HG02938 (cell line): Measurements from ENCODE around the gene KDR.

Source experiments
- ATAC-seq: cut with Tn5 transposase; IDR thresholded peaks from one replicate; pipeline ENCODE4 v1.9.1; 2021; ENCODE audit warnings: mild to moderate bottlenecking, moderate library complexity; ENCODE audit not compliant: unreplicated experiment

KDR gene

DNA sequence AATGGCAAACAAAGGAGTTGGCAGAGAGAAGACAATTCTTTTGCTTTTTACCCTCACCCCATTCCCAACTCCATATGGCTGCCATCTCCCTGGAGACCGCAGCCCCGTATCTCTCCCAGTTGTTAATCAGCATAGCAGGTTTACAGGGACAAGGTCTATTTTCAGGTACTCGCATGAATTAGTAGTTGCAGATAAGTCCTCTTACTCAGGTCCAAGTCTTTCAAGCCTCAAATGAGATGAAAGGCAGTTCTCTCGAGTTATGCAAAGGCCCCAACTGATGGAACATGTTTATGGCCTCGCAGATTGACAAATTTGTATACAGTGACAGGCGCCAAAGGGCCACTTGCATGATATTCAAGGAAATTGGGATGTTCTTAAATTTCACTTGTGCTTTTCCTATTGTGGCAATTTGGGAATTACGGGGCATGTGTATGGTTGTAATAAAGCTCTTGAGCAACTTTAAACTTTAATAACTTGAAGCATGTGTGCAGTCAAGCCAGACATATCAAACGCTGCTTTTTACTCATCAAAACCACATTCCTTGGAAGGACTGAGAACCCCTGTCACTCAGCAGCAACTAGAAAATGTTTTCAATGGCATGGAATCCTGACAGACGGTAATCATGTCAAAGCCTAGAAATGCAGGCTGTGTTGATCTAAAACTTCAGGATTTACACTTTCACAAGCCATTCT lies 45.1 kb downstream of the KDR start:
- no peak for ATAC-seq

DNA sequence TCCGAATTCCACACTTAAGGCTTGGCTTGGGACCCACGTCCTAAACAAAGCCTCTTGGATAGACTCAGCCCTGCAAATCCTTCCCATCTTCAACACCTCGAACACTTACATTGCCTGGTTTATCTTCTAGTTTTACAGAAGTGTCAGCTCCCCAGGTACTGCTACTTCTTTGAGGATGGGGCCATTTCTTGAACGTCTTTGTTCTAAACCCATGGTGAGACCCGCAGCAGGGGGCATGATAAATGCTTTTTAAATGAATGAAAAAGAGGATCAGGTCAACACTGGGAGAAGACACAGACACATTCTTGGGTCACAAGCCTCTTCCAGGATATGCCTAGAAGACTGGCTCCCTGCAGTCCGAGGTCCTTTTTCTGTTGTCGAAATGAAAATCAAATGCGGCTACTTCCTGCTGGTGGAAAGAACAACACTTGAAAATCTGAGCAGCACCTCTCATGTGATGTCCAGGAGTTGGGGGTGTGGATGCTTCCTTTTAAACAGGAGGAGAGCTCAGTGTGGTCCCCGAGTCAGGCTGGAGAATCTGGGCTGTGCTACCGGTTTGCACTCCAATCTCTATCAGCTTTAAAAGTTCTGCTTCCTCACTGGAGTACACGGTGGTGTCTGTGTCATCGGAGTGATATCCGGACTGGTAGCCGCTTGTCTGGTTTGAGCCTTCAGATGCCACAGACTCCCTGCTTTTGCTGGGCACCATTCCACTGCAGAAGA lies 45.8 kb downstream of the KDR start:
- ATAC-seq, result no peak

DNA sequence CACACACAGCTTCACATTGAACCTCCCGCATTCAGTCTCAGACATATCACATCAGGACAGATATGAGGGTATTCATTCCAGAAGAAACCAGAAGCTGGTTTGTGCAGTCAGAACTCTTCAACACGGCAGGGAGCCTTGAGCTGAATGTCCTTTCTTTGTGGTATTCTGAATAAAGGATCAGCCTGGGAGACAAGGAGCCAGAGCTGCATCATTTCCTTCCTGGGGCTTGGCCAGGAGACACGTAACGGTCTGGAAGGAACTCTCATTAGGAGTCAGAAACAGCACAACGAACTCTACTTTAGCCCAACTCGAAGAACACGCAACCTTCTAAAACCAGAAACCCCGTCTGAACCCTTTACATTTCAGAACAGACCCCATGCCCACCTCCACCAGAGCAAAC lies 46.4 kb downstream of the KDR start:
- no peak for ATAC-seq

DNA sequence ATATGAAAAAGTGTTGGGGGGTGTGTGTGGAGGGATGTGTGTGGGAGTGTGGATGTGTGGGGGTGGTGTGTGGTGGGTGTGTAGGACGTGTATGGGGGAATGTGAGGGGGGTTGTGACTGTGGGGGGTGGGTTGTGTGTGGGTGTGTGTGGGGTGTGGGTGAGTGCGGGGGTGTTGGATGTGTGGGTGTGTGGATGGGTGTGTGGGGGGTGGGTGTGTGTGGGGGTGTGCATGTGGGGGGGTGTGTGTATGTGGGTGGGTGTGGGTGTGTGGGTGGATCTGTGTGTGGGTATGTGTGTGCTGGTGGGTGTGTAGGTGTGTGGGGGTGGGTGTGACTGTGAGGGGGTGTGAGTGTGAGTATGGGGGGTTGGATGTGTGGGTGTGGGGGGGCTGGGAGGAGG lies 47.8 kb downstream of the KDR start:
- ATAC-seq, result no peak

DNA sequence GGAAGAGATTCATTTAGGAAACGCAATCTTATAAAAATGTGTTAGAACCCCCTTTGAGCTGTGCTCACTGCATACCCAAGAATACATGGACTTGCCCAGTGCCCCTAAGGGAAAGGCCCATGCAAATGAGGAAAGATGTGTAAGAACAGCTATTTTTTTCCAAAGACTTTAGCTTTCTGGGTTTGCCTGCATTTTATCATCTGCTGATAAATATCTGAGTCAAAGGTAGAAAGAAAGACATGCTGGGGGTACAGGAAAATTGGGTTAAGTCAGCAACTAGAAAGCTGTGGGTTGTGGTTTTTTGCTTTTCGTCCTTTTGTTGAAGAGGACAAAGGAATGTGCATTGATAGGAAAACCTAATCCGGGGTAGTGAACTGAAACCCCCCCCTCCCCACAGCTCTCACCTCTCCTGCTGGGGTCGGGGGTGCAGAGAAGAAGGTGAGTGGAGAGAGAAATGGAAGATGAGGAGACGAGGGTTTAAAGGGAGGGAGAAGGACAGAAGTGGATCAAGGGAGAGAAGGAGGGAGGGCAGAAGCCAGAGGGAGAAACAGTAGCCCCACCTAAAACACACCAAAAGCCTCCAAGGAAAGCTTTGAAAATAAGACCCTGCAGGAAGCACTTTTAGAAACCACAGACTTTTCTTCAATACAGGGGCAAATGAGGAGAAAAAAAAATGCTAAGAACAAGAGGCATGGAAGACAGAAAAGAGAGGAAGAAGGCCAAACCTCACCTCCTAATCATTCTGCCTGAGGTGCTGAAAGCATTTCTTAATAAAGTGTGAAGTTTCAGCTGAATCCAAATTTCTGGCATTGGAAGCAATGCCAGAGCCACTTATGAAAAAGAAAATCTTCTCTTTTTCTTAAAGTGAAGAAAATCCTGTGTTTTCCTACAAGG lies 49.3 kb downstream of the KDR start:
- ATAC-seq, result no peak

DNA sequence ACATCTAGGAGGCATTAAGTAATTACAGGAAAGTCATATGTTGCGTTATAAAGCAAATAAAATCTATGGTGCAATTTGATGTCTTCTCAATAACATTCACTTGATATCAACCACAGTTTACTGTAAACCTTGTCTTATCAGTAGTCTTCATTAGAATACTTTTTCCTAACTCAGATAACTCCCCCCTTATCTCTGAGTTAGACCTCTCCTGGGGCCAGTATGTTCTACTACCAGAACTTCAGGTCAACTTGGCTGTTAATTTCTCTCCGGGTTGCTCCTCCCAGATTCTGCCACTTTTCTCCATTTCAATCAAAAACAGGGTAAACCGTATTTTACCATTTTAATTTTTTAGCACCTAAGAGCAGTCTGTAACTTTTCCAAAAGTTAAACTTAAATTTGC lies 50.0 kb downstream of the KDR start:
- no peak for ATAC-seq

DNA sequence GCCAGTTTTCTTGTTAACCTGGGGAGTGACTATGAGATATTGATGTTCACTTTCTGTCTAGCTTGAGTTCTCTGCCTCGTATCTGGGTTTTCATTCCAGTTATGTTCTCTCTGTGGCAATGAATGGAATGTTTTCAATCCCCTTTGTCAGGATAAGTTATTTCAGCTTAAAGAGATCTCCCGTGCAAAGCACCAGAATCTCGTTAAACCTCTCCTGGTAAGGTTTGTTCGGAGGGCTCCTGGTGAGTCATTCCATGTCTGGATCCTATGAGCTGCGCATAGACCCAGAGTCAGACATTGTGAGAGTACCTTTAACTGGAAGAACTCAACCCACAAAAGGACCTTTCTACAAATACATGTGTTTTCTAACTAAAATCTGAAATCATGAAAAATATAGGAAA lies 51.0 kb downstream of the KDR start:
- ATAC-seq, result no peak

DNA sequence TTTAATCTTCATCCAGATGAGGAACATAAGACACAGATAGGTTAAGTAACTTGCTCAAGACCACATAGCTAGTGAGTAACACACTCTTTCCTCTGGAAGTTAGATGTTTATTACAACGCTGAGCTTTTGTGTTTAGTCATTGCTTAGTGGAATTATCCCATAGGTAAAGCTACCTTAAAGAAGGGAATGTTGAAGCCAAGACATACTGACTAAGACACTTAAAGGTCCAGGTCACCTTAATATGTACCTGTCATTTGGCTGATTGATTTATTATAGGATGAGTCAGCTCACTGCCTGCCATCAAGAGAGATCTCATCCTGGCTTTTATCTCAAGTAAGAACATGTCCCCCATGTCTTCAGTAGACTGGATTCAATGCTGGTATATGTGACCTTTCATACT lies 53.4 kb downstream of the KDR start:
- ATAC-seq, result no peak

DNA sequence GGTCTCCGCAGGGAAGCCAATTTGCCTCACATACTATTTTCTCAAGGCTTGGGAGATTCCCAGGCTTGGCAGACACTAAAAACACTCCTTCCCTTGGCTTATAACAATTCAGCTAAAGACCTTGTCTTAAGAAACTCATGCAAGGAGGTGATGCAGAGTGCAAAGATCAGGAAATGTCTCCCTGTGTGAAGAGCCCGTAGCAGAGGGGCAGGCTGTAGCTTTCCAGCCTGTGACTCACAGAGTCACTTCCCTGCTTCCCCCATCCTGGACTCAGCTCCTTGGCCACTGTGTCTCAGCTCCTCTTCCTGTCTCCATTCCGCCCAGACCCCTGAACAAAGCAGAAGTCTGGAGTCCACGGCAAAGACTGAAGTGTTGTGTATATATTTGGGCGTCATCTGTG lies 56.1 kb downstream of the KDR start:
- no peak for ATAC-seq

DNA sequence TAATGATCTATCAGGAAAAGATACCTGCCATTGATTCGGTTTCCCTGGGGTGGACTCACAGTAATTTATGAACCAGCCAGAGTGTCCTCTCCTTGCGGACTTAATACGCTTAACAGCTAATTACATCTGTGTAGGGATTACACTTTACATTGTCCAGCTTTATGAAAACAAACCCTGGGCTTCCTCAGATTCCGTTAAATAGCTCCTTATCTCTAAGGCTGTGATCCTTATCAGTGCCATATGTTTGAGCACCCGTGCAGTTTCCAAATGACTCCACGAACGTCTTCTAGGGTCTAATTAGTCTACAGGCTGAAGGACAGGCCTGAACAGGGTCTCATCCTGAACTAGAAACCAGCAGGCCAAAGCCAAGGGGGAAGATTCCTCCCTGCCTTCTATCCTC lies 56.9 kb downstream of the KDR start:
- no peak for ATAC-seq

DNA sequence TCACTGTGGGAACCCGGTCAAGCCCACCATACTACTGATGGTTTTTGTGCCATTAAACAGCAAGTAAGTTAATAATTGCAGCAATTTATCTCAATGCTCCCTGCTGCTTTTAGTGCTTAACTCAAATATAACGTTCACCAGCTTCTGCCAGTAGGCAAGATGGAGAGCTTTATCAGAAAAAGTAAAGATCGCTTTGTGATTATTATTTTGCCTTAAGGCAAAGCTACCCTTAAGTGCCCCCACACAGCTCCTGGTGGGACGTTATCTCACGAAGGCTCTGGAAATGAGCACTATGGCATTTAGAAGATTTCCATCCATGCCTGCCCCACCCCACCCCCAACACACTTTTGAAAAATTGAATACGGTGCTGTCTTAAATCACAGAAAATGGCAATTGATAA lies 59.4 kb downstream of the KDR start:
- ATAC-seq, result no peak

DNA sequence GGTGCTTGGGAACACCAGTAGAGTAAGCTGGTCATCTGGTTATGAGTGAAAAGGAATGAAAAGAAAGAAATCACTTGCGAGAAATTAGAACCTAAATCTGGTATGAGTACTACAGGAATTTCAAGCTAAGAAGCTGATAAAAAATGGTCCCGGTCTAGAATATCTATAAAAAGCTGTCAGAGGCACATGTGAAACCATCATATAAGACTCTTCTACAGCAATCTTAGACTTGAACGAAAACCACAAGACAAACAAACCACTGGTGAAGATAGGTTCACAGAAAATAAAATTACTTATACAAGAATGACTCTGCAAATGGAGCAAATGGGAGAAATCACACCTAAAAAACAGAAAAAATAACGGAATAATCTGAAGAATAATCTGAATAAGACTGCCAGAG lies 69.9 kb downstream of the KDR start:
- ATAC-seq, result no peak

DNA sequence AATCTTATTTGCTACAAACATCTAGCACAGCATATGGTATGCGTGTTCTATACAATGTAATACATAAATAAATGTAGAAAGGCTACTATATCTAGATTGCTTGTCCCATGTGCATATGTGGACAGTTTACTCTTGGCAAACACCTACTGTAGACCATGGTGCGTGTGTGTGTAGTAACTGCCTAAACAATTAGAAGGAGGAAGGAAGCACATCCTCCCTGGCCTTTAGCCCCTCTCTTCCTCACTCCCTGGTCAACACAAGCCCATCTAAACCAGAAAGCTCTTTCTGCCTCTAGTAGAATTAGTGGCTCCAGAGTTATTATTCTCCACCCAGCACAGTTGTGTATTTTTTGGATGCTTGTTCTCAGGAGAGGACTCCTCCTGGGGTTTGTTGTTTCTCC lies 73.9 kb downstream of the KDR start:
- no peak for ATAC-seq

DNA sequence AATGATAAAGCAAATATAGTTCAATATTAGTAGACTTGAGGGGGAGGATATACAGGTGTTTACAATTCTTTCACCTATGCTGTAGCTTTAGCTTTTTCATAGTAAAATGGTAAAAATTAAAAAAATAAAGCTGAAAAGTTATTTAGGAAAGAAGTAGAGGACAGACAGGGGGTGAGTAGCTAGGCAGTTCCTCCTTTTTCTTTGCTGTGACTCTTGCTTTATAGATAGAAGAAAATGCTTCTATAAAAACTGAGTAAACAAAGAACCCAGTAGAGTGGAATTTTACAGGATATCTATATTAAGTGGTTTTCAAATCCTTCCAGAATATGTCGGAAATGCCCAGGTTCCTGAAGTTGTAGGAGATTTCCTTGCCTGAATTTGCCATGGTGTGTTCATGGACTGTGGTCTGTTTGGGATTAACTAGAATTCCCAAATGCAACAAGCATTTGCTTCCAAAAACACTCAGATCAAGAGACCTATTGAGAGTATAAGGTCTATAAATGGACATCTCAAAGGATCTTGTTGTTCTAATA lies 74.9 kb downstream of the KDR start:
- no peak for ATAC-seq

DNA sequence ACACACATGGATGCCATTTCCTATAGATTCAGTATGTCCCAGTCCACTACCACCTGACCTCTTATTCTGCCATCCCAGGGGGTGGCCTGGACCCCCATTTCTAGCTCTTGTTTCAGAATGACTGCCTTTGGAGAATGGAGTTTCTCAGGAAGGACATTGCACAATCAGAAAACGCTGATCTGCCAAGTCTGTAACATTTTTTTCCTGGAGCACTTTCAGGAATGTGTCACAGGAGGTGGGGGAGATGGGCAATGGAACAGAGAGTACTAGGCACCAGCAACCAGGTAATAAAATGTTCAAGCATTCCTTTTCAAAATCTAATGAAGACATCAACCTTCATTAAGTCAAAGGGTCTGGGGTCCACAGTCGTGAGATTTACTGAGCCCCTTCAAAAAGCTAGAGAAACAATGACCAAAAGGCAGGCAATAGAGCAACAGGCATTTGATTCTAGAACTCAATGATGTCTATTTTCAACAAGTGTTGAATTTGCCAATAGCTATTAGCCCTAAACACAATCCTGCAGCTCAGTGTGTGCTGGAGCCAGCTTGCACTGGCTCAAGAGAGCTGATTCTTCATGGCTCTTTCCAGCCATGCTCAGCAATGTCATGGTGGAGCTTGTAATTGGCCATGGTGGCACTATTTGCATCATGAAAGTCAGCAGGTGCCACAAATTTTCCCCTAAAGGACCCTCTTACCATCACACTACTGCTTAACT lies 87.1 kb downstream of the KDR start:
- ATAC-seq, result no peak

DNA sequence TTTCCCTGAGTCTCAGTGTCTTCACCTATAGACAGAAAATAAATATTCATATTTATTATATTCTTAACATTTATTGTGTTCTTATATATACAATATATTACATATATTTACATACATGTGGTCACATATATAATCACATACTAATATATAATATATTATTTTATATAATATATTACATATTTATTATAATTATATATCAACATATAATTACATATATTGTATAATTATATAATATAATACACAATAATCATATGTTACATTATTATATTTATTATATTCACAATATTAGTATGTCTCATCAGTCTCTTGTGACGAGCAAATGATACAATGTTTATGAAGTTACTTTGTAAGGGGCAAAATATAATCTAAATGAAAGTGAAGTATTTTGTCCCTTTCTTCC lies 87.7 kb downstream of the KDR start:
- no peak for ATAC-seq

DNA sequence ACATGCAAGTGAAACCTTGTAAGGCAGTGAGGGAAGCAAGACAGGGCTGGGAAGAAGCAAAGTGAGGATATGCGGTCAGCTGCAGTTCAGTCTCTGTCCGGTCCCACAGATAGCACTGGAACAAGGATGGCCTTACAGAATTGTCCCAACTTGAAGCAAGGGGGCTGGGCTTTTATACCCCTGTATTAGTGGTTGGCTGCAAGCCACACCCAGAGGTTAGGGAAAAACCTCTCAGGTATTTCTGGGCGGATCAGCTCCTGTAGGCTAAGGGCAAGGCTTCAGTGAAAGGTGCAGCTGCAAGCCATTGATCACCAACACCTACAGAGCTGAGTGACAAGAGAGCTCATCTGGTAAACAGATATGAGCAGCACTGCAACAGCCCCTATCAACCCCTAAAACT lies 89.0 kb downstream of the KDR start:
- no peak for ATAC-seq

DNA sequence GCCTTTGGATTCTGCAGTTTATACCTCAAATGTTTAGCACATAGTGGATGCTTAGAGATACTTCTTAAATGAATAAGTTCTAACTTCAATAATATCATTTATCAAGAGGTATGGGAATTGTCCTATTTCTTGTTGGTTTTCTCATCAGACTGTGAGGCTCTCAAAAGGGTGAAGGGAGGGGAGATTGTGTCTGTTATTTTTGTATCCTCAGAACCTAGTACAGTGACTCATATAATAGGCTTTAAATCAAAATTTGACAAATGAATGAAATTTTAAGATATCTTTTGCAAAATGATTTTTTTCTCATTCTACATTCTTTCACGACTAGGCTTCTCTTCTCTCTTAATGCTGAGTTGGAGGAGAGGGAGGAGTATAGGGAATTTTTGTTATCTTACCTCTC lies 89.5 kb downstream of the KDR start:
- ATAC-seq, result no peak

DNA sequence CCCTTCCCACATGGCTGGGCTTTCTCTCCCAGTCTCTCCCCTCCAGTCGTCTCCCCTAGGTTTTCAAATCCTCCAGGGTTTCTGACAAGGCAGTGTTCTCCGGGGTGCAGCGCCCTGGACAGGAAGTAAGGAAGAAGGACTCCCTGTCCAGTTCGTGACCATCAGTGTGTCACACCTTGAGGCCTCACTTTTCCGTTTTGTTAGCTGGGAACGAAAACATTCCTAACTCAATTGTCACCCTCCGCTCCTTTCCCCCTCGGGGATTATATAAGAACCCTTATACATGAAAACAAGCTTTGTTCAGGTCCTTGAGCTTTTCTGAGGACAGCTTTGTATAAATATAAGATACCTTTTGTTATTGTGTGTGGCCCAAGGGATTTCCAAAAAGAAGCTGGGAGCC lies 92.1 kb downstream of the KDR start:
- no peak for ATAC-seq

DNA sequence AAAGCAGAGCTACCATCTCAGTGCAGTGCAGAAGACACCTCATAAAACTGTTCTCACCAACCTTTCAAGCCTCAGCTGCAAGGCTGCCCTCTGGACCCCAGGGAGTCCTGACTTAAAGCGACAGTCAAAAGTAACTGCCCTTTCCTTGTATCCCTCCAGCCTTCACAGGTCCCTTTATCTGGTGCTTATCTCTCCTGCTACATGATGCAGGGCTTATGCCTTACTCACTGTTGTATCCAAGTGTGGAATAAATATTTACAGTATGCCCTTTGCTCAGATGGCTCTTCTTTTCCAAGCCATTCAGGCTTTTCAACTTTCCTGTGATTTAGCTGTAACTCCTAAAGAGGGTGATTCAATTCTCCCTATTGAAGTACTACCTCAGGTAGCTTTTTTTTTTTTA lies 92.6 kb downstream of the KDR start:
- no peak for ATAC-seq

DNA sequence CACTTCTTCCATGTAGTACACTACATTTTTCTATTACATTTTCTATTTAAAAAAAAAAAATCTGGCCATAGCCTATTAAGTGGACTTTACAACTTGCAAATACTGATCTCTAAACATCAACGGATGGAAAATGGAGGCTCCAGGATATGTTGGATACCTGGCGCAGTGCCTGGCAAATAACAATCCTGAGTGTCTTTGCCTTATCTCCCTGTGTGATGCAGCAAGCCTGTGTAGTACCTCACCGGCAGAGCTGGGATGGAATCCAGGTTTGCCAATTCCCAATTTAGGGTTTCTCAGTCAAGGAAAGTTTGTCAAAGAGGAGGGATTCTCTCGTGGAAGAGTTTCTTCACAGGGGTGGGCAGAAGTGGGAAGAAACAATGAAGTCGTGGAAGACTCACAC lies 93.2 kb downstream of the KDR start:
- ATAC-seq, result no peak
